Nephron progenitor cell (in vitro differentiated cells): Measurements from ENCODE around the gene COL4A1.

ENCODE experiments used
- DNase-seq: peaks from one replicate; pipeline ENCODE4 v3.0.0; 2021
- H3K27ac Mint-ChIP-seq: 2 replicates; pipeline ENCODE4 v1.8.0; 2021; ENCODE audit warnings: mild to moderate bottlenecking, moderate library complexity, mixed read lengths
- H3K27me3 Mint-ChIP-seq: 2 replicates; pipeline ENCODE4 v1.8.0; 2021; ENCODE audit warnings: mild to moderate bottlenecking, low read depth, mixed read lengths; ENCODE audit not compliant: poor library complexity
- H3K36me3 Mint-ChIP-seq: 2 replicates; pipeline ENCODE4 v1.8.0; 2021; ENCODE audit warnings: low read depth, mixed read lengths
- H3K4me1 Mint-ChIP-seq: 2 replicates; pipeline ENCODE4 v1.8.0; 2021; ENCODE audit warnings: mixed read lengths
- H3K4me3 Mint-ChIP-seq: 2 replicates; pipeline ENCODE4 v1.8.0; 2021; ENCODE audit warnings: mild to moderate bottlenecking, moderate library complexity, mixed read lengths
- H3K9me3 Mint-ChIP-seq: 2 replicates; pipeline ENCODE4 v1.8.0; 2021; ENCODE audit warnings: mild to moderate bottlenecking, moderate library complexity, mixed read lengths
- CTCF ChIP-seq: fragments of 200-600 bp; sonication (generic); IDR thresholded peaks from 2 replicates; pipeline ENCODE4 v1.5.0; 2021; ENCODE audit warnings: antibody characterized with exemption

Gene COL4A1

GRCh38 chr13:110234532-110234931 lies 72.4 kb downstream of the COL4A1 start:
- Mint-ChIP-seq H3K9me3 (no peaks in the 10 kb centered on the region), H3K27me3 (no peaks in the 10 kb centered on the region), H3K4me1 (peaks cover 51% of the 10 kb centered on the region), H3K36me3 (peaks cover 33% of the 10 kb centered on the region), H3K27ac (no peak overlapping the region), H3K4me3 (no peak overlapping the region)
- TF ChIP-seq CTCF = no peak
- DNase-seq = no peak

GRCh38 chr13:110233951-110234280 lies 73.0 kb downstream of the COL4A1 start:
- Mint-ChIP-seq H3K27me3 (no peaks in the 10 kb centered on the region), H3K9me3 (no peaks in the 10 kb centered on the region), H3K4me1 (peaks cover 57% of the 10 kb centered on the region), H3K27ac (no peak overlapping the region), H3K4me3 (no peak overlapping the region), H3K36me3 (peaks cover 33% of the 10 kb centered on the region)
- TF ChIP-seq CTCF = no peak
- no peak for DNase-seq

- Mint-ChIP-seq H3K27me3 (no peaks in the 10 kb centered on the region), H3K27ac (no peak overlapping the region), H3K36me3 (peaks cover 33% of the 10 kb centered on the region), H3K4me3 (no peak overlapping the region), H3K9me3 (no peaks in the 10 kb centered on the region), H3K4me1 (peaks cover 58% of the 10 kb centered on the region)
- TF ChIP-seq CTCF = no peak
- no peak for DNase-seq
These were observed 73.6 kb downstream of the COL4A1 start for GRCh38 chr13:110233181-110233950.

GRCh38 chr13:110232756-110233155 lies 74.2 kb downstream of the COL4A1 start:
- no peak for TF ChIP-seq CTCF
- H3K4me3 Mint-ChIP-seq = no peak overlapping the region
- H3K27ac Mint-ChIP-seq = peak overlapping the region; percentile 46
- H3K27me3 Mint-ChIP-seq = no peaks in the 10 kb centered on the region
- DNase-seq = no peak
- peaks cover 55% of the 10 kb centered on the region for H3K4me1 Mint-ChIP-seq
- no peaks in the 10 kb centered on the region for H3K9me3 Mint-ChIP-seq
- peaks cover 33% of the 10 kb centered on the region for H3K36me3 Mint-ChIP-seq

- no peak for DNase-seq
- Mint-ChIP-seq H3K9me3 (no peaks in the 10 kb centered on the region), H3K36me3 (peaks cover 33% of the 10 kb centered on the region), H3K27ac (no peak overlapping the region), H3K4me3 (no peak overlapping the region), H3K27me3 (no peaks in the 10 kb centered on the region), H3K4me1 (peaks cover 57% of the 10 kb centered on the region)
- TF ChIP-seq CTCF = no peak
These were observed 74.8 kb downstream of the COL4A1 start for GRCh38 chr13:110232142-110232541.
